Epidermal melanocyte (primary cell): Measurements from ENCODE around the gene JMJD1C.

Source experiments
- DNase-seq: peaks from one replicate; pipeline ENCODE4 v3.0.0; 2011; ENCODE audit warnings: low spot score; ENCODE audit not compliant: insufficient read length

Gene JMJD1C

DNA sequence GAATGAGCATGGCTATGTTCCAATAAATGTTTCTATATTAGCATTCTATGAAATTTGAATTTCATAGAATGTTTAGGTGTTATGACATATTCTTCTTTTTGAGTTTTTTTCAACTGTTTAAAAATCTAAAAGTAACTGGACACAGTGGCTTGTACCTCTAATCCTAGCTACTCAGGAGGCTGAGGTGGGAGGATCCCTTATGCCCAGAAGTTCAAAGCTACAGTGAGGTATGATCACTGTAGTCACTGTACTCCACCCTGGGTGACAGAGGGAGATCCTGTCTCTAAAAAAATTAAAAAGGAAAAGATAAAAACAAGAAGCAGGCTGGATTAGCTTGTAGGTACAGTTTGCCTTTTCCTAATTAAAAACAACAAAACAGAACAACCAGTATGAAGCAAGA is 237.5 kb downstream of the JMJD1C start:
- DNase-seq, result no peak

DNA sequence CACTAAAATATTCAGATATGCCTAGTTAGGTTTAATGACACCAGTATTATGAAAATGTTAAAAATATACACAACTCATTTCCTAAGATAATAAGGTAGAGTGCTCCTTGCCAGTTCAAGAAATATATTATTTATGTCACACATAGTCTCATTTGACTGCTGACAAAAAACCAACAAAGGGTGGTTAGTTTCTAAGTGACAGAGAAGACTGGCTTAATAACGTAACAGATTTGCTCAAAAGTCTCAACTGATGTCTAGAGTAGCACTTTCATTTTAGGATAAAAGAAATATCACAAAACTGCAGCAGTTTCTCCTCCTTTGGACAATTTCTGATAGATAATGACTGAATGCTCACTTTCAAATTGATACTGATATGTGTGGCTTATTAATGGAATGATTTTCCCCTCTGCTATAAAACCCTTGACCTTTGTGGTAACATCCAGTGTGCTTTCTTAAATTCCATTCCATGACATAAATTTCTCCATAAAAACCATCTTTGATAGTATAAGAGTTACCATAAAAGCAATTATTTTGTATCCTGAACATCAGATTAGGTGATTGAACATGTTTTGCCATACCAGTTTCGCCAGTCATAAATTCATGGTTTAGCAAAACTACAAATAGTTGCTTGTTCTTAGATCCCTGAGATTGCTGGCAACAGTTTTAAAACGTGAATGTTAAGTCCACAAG is 238.4 kb downstream of the JMJD1C start:
- no peak for DNase-seq

- DNase-seq, result no peak
These were observed 241.5 kb downstream of the JMJD1C start for GRCh38 chr10:63224241-63224640.

DNA sequence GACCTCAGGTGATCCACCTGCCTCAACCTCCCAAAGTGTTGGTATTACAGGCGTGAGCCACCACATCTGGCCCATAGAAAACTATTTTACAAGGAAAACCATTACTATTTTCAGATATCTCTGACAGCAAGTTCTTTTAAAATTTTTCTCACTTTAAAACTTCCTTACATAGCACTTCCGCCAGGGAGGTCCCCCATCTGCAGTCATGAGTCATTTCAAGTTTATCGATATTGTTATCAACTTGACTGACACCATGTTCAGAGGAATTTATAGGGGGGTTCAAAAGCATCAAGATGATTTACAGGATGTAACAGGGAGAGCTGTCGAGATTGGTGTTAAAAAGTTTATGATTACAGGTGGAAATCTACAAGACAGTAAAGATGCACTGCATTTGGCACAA is 243.8 kb downstream of the JMJD1C start:
- no peak for DNase-seq

GRCh38 chr10:63219749-63220148 is 246.0 kb downstream of the JMJD1C start:
- no peak for DNase-seq

- peak; percentile 20 for DNase-seq
These were observed 248.6 kb downstream of the JMJD1C start for GRCh38 chr10:63217120-63217605.

- DNase-seq, result no peak
These were observed 251.2 kb downstream of the JMJD1C start for GRCh38 chr10:63214571-63214970.

GRCh38 chr10:63213489-63213888 is 252.3 kb downstream of the JMJD1C start:
- no peak for DNase-seq

- no peak for DNase-seq
These were observed 255.1 kb downstream of the JMJD1C start for GRCh38 chr10:63210611-63211196.

GRCh38 chr10:63209705-63210104 is 256.1 kb downstream of the JMJD1C start:
- no peak for DNase-seq

DNA sequence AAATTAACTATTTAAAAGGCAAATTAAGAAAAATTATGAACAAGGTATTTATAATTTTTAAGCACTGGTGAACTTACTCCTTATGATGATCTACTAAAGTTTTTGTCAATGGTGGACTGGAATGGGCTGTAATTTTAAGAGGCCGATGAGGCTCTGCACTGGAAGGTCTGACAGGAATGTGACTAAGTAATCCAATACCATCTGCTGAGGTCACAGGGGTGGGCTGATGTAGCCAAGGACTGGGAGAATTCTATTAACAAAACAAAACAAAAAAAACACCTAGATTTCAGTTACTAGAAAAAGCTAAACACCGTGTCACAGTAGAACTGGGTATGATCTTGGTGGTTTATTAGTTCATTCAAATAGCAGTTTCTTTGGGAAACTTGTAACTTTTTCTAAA is 256.8 kb downstream of the JMJD1C start:
- no peak for DNase-seq

- peak; percentile 36 for DNase-seq
These were observed 258.6 kb downstream of the JMJD1C start for GRCh38 chr10:63206997-63207811.

DNA sequence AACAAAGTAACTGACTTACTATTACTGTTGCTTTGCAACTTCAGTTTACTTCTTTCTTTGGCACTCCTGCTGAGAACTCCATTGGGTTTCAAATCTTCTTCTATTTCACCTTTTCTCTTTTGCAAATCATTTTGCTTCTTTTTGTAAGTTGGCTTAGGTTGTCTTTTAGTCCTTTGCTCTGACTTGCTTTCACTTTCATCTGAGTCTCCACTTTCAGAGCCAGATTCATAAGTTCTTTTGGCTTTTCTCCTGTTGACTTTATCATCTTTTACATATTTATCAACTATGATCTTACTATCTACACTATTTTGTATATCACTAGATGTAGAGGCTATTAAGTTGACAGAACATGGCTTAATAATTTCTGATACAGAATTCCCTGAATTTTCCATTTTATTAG is 259.2 kb downstream of the JMJD1C start:
- no peak for DNase-seq

- DNase-seq, result no peak
These were observed 260.4 kb downstream of the JMJD1C start for GRCh38 chr10:63205421-63205820.

DNA sequence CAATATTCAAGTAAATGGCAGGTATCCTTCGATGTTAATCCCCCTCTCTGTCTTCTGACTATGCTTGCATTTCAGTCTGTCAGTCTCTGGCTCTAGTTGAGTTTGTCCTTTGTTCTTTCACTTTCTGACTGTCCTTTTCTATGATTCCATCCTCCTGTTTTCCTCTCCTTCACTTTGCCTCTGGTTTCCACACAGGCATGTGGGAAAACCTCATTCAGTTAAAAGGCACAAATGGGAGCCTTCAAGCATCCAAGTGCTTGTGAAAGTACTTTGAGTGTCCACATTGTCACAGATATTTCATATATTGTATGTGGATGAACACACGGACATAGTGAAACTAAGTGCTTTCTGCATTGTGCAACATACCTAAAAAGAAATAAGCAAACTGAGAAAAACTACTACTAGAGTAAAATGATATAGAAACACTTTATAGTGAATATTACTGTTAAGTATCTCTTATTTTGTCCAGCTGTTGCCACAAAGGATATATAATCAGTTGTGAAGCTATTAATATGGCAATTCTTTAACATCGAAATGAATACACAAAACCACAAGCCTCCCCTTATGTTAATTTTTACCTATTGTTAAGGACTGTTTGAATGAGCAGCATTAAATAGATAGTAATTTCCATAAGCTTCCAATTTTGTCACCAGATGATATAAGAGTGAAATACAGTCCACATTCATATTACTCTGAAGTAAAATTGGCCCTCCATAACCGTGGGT is 260.9 kb downstream of the JMJD1C start:
- DNase-seq, result no peak

DNA sequence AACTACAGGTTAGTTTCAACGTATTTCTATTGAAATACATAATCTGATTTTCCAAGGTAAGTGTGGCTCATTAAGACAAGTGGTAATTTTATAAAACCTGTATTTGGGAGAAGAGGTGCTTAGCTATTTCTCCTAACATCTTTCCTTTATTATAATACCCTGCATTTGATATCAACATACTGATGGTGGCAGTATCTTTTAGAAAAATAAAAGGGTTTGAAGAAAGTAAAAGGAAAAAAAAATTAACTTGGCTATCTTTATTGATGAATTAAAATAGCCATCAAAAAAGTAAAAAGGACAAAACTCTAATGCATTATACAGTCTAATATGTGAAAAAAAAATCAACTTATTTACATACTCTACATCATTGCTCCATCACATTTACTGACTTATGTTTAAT is 264.7 kb downstream of the JMJD1C start:
- no peak for DNase-seq

DNA sequence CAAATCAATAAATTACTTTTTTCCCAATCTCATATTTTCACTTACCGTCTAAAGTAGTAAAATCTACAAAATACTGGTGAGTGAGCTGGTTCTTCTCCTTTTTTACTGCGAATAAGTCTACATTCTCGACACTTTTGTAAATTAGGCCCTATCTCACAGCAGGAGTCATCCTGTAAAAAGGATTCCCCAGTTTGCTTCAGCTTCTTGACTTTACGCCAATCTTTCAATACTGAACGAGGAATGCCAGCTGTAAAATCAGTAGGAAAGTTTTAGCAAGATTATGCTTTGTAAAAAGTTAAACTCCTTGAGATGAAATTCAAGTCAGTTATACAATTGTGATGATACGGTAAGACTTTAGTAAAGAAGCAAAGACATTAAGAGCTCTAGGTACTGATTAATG is 265.3 kb downstream of the JMJD1C start:
- no peak for DNase-seq

GRCh38 chr10:63199716-63200115 is 266.1 kb downstream of the JMJD1C start:
- DNase-seq, result no peak

- DNase-seq, result no peak
These were observed 268.3 kb downstream of the JMJD1C start for GRCh38 chr10:63197344-63198092.

DNA sequence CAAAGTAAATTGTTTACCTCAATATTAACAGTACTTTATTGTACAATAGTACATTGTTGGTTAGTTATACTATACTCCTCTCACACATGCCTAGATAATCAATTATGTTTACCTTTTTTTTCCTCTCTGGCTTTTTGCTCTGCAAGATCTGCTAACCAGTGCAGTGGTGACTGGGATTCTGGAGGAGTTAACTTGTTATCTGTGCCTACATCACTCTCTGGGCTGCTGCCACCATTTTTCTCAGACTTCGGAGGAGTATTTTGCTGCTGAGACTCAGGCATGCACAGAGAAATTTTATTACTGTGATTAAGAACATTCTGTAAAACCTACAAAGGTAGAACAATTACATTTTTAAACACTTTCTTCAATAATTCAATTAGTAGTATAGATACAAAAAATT is 273.0 kb downstream of the JMJD1C start:
- DNase-seq, result no peak

DNA sequence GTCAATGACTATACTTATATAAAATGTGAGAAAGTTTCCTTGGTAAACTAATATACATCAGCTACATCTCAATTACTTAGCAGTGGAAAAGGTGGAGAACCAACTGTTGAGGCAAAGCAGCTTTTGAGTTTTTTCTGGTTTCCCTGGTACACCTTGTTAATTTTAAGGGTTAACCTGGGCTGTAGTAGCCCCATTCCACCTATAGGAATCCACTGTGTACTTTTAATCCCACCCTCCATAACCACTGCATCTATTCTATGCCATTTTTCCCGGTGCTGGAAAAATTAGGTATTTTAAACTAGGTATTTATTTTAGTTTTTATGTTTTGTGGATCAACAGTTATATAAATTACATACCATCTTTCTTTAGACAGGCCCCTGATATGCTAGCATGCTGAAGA is 290.2 kb downstream of the JMJD1C start:
- DNase-seq, result no peak
